ENCODE measurements around the gene ATOH7. TPM values are rescaled to one million over a fixed set of nuclear protein-coding genes. Genes with fewer than 3 reads are reported as not detected.

Gene ATOH7
- total and polyA plus RNA-seq, 8 donors: 0.13 to 0.28 (median 0.14) TPM; not detected in 3

- H3K4me1 ChIP-seq: no peaks in the 10 kb centered on the region
- no peak overlapping the region for H3K27ac ChIP-seq
- peaks cover 0 to 24% of the 10 kb centered on the region in 2 donors for H3K9me3 ChIP-seq
- ATAC-seq (no peak), DNase-seq (no peak)
- H3K4me3 ChIP-seq: no peak overlapping the region
- no peaks in the 10 kb centered on the region for H3K36me3 ChIP-seq
- intact Hi-C loops (cut with DNase I): no loop called here
- TF ChIP-seq, protein P1, sequence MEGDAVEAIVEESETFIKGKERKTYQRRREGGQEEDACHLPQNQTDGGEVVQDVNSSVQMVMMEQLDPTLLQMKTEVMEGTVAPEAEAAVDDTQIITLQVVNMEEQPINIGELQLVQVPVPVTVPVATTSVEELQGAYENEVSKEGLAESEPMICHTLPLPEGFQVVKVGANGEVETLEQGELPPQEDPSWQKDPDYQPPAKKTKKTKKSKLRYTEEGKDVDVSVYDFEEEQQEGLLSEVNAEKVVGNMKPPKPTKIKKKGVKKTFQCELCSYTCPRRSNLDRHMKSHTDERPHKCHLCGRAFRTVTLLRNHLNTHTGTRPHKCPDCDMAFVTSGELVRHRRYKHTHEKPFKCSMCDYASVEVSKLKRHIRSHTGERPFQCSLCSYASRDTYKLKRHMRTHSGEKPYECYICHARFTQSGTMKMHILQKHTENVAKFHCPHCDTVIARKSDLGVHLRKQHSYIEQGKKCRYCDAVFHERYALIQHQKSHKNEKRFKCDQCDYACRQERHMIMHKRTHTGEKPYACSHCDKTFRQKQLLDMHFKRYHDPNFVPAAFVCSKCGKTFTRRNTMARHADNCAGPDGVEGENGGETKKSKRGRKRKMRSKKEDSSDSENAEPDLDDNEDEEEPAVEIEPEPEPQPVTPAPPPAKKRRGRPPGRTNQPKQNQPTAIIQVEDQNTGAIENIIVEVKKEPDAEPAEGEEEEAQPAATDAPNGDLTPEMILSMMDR (IDR thresholded peaks at IDR 0.05): no peak
- no peaks in the 10 kb centered on the region for H3K27me3 ChIP-seq
These were observed 43.8 kb upstream of the ATOH7 start for GRCh38 chr10:68275600-68276126.

DNA sequence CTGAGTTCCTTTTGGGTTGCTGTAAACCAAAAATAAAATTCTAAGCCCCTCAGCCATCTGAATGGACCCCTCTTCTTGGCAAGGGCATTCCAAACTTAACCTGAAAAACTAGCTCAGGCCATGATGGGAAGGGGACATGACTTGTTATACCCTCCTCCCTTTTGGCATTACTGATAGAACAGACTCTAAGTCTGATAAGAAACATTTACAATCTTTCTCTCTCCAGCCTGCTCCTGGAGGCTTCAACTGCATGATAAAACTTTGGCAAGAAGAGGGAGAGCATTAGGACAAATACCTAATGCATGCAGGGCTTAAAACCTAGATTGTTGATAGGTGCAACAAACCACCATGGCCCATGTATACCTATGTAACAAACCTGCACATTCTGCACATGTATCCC lies 40.9 kb upstream of the ATOH7 start:
- TF ChIP-seq, protein P1 (IDR thresholded peaks at IDR 0.05): no peak
- H3K4me3 ChIP-seq: no peak overlapping the region
- peaks cover 0 to 11% of the 10 kb centered on the region in 2 donors for H3K9me3 ChIP-seq
- intact Hi-C loops (cut with DNase I): no loop called here
- no peaks in the 10 kb centered on the region for H3K4me1 ChIP-seq
- H3K27me3 ChIP-seq: no peaks in the 10 kb centered on the region
- H3K27ac ChIP-seq: no peak overlapping the region
- DNase-seq (no peak), ATAC-seq (no peak)
- H3K36me3 ChIP-seq: no peaks in the 10 kb centered on the region

DNA sequence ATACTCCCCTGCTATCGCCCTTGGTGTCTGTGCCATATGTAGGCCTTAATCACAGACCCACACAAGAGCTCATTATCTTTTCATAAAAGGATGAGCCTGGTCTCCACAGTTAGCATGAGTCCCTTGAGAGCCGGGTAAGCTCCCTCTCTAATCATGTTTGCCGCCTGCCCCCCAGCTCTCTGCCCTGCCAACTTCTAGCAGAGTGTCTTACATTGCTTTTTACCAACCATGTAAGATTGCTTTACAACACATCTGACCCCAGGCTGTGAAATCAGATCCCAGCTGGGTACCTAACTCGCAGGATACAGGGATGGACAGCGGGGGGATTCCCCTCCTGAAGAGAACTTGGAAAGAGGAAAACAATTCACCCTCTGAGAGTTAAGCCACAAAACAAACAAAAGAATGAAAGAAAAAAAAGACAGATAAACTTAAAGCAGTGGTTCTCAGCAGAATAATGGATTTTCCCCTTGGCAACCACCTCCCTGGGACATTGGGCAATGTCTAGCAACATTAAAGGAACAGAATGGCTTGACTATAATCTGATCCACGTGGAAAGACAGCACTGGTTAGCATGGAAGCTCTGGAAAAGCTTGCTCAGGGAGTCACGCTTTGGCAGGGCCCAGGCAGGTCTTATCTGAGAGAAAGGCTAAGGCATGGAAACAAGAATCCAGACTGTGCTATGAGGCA lies 39.4 kb upstream of the ATOH7 start:
- H3K4me1 ChIP-seq: no peaks in the 10 kb centered on the region
- no peaks in the 10 kb centered on the region for H3K27me3 ChIP-seq
- H3K27ac ChIP-seq: no peak overlapping the region
- peak in 1 of 4 donors; percentile 41 for DNase-seq
- no peak overlapping the region for H3K4me3 ChIP-seq
- H3K9me3 ChIP-seq: no peaks in the 10 kb centered on the region
- H3K36me3 ChIP-seq: no peaks in the 10 kb centered on the region
- TF ChIP-seq, protein P1 (IDR thresholded peaks at IDR 0.05): no peak
- ATAC-seq: no peak
- intact Hi-C loops (cut with DNase I): no loop called here

DNA sequence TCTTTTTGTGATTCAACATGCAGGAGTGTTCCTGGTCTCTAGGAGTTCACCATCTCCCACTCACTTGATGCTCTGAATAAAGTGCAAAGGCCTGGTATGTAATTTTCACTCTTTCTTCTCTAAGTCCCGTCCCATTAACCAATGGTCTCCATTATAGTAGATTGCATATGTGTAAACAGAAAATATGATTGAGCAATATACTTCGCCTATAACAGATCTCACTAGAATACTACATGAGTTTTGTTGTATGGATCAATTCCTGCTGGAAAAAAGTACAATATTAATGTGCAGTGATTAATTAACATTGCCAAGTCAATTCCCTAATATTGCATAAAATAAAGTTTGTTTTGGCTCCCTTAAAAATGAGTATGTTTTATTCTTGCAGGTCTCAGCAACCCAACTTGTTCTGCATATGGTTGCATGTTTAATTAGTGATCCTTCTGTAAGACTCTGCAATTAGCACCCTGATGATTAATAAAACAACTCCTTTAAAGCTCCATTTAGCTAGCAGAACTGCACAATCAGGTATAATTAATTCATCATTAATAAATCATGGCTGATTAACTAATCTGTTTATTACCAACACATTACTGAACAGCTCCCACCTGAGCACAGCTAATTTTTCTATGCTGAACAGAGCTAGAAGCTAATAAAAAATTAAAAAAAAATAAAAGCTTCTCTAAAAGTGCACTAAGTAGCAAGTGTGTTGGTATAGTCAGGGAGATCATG lies 37.8 kb upstream of the ATOH7 start:
- H3K27ac ChIP-seq: no peak overlapping the region
- no peaks in the 10 kb centered on the region for H3K36me3 ChIP-seq
- intact Hi-C loops (cut with DNase I): no loop called here
- no peak for ATAC-seq
- no peak for DNase-seq
- no peaks in the 10 kb centered on the region for H3K27me3 ChIP-seq
- peaks cover 0 to 5% of the 10 kb centered on the region in 2 donors for H3K9me3 ChIP-seq
- TF ChIP-seq, protein P1 (IDR thresholded peaks at IDR 0.05): no peak
- H3K4me3 ChIP-seq: no peak overlapping the region
- H3K4me1 ChIP-seq: no peaks in the 10 kb centered on the region

DNA sequence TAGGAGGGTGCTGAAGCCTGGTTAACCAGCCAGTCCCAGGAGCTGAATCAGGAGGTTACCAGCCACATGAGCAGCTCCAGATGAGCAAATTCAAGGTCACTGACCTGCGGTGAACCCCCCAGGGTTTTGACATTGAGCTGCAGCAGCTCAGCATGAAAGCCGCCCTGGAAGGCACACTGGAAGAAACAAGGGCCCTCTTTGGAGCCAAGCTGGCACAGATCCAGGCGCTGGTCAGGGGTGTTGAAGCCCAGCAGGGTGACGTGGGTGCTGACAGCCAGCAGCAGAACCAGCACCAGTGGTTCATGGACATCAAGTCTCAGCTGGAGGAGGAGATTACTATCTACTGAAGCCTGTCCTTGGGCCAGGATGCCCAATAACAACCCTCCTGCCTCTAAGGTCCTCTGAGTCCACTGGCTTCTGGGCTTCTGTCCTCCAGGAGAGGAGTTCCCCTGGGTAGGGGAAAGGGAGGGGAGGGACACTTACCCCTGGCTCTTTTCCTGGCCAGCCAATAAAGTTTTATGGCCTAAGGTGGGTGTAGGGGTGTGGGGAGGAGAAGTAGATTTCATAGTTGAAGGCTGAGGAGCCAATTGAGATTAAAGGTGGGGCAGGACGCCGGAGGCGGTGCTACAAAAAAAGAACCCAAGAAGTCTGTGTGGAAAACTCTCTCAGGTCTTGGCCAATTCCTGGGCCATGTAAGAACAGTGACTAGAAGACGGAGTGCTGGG lies 29.4 kb upstream of the ATOH7 start:
- ATAC-seq (no peak), DNase-seq (no peak)
- Histone ChIP-seq H3K9me3 (peaks cover 0 to 5% of the 10 kb centered on the region in 2 donors), H3K4me1 (no peaks in the 10 kb centered on the region), H3K27me3 (no peaks in the 10 kb centered on the region), H3K36me3 (no peaks in the 10 kb centered on the region), H3K27ac (no peak overlapping the region), H3K4me3 (no peak overlapping the region)
- TF ChIP-seq, protein P1 (IDR thresholded peaks at IDR 0.05): no peak
- intact Hi-C loops (cut with DNase I): no loop called here
